Peyer's patch (tissue), 4 donors: Measurements from ENCODE around the gene CORIN.

Experiments used
- CTCF ChIP-seq, 6 experiments: fragments of 450-650 bp in 4 of 6; fragments of 200-600 bp in 2 of 6; sonication (generic) in 1 of 6; IDR thresholded peaks; one replicate each; pipeline ENCODE4 v1.5.1; 2017 to 2019; ENCODE audit warnings: antibody characterized with exemption in 6 of 6, mild to moderate bottlenecking in 3 of 6, moderate library complexity in 1 of 6
- POLR2A ChIP-seq, 2 donors: fragments of 450-650 bp; IDR thresholded peaks; one replicate each; pipeline ENCODE4 v1.5.1; 2017; ENCODE audit warnings: antibody characterized with exemption in 2 of 2, mild to moderate bottlenecking in 2 of 2, moderate library complexity in 2 of 2

- no peak for TF ChIP-seq CTCF (IDR thresholded peaks at IDR 0.05)
- no peak for TF ChIP-seq POLR2A (IDR thresholded peaks at IDR 0.05)
Observed at GRCh38 chr4:47749060-47749459, 88.8 kb downstream of the CORIN start.
